Parathyroid adenoma (tissue), 2 donors: ENCODE results near the gene SATB1.
A peak's percentile ranks its signal among the peaks of the same experiment; 100 is the strongest.

ENCODE experiments used
- H2AFZ ChIP-seq: fragments of 300-600 bp; sonication (generic); one replicate; pipeline ENCODE4 v1.7.0; 2017; ENCODE audit warnings: antibody characterized with exemption, mild to moderate bottlenecking
- H3K27ac ChIP-seq: fragments of 300-600 bp; sonication (generic); one replicate; pipeline ENCODE4 v1.7.0; 2017
- H3K27me3 ChIP-seq: fragments of 300-600 bp; sonication (generic); one replicate; pipeline ENCODE4 v1.7.0; 2017; ENCODE audit warnings: low read length; ENCODE audit not compliant: control insufficient read depth, insufficient read depth
- H3K36me3 ChIP-seq: fragments of 300-600 bp; sonication (generic); one replicate; pipeline ENCODE4 v1.7.0; 2017; ENCODE audit warnings: low read length; ENCODE audit not compliant: control insufficient read depth, insufficient read depth
- H3K4me1 ChIP-seq: fragments of 300-600 bp; sonication (generic); one replicate; pipeline ENCODE4 v1.7.0; 2017; ENCODE audit warnings: control low read depth
- H3K4me2 ChIP-seq: fragments of 300-600 bp; sonication (generic); one replicate; pipeline ENCODE4 v1.7.0; 2017; ENCODE audit warnings: low read length
- H3K4me3 ChIP-seq: fragments of 300-600 bp; sonication (generic); one replicate; pipeline ENCODE4 v1.7.0; 2017; ENCODE audit warnings: low read depth, low read length
- H3K79me2 ChIP-seq: fragments of 300-600 bp; sonication (generic); one replicate; pipeline ENCODE4 v1.7.0; 2017; ENCODE audit warnings: control low read depth
- H3K9ac ChIP-seq: fragments of 300-600 bp; sonication (generic); one replicate; pipeline ENCODE4 v1.7.0; 2017; ENCODE audit warnings: mild to moderate bottlenecking
- H3K9me3 ChIP-seq: fragments of 300-600 bp; sonication (generic); one replicate; pipeline ENCODE4 v1.7.0; 2017; ENCODE audit warnings: low read length; ENCODE audit not compliant: control insufficient read depth
- TF ChIP-seq, protein P1 (sequence below): fragments of 300-600 bp; sonication (generic); IDR thresholded peaks from one replicate; pipeline ENCODE4 v1.7.0; 2017; ENCODE audit warnings: antibody characterized with exemption, mild to moderate bottlenecking
- donor health status: primary hyperparathyroidism.

The SATB1 gene

DNA sequence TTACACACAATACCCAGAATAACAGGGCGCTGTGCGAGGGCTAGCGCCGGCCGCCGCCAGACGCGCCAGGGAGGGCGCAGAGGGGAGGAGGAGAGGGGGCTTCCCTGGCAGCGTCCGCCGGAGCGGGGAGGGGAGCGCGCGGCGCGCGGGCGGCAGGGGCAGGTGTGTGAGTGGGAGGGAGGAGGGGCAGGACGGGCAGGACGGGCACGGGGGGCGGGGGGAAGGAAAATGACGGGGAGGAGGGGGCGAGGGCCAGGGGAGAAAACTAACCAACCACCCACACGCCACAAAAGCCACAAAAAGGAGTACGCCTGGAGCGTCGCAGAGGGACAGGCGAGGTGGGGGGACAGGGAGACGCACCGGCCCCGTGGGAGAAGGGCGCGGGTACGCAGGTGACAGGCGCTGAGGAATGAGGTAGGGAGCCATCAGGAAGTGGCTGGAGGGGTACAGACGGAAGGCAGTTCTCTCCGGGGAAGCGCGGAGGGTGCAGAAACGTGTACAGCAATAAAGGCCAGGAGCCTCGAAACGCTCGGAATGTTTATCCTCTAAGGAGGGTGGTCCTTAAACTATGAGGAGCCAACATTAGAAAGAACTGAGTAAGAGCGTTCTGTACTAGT, 610 bp upstream of the SATB1 start:
- Histone ChIP-seq H3K4me2 (peak overlapping the region; percentile 91), H3K27me3 (no peaks in the 10 kb centered on the region), H3K4me3 (peak overlapping the region; percentile 82), H3K27ac (peak overlapping the region; percentile 75), H3K79me2 (peaks cover 4% of the 10 kb centered on the region), H2AFZ (peak overlapping the region; percentile 92), H3K36me3 (no peaks in the 10 kb centered on the region), H3K9ac (no peak overlapping the region), H3K4me1 (peaks cover 7% of the 10 kb centered on the region), H3K9me3 (no peaks in the 10 kb centered on the region)
- TF ChIP-seq, protein P1, sequence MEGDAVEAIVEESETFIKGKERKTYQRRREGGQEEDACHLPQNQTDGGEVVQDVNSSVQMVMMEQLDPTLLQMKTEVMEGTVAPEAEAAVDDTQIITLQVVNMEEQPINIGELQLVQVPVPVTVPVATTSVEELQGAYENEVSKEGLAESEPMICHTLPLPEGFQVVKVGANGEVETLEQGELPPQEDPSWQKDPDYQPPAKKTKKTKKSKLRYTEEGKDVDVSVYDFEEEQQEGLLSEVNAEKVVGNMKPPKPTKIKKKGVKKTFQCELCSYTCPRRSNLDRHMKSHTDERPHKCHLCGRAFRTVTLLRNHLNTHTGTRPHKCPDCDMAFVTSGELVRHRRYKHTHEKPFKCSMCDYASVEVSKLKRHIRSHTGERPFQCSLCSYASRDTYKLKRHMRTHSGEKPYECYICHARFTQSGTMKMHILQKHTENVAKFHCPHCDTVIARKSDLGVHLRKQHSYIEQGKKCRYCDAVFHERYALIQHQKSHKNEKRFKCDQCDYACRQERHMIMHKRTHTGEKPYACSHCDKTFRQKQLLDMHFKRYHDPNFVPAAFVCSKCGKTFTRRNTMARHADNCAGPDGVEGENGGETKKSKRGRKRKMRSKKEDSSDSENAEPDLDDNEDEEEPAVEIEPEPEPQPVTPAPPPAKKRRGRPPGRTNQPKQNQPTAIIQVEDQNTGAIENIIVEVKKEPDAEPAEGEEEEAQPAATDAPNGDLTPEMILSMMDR = no peak

DNA sequence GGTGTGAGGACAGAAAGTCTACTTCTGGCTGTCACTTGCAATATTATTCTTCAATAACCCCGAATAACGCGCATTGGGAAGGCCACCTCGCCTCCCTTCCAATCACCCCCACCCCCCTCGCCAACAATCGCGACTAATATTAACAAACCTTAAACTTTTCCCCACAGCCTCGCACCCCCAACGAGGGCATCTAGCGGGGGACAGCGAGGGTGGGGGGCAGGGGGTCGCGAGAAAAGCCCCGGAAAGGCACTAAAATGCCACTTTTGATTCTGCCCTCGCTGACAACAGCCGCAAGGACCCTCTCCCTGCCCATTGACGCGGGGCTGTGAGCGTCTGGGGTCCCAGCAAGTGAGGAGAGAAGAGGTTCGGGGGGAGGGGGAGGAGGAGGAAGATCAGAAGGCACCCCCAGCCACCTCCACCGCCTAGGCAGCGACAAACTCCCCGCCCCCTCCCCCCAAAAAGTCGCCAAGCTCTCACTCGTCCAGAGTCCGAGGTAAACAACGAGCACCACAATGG, 868 bp downstream of the SATB1 start:
- Histone ChIP-seq H3K4me2 (peak overlapping the region; percentile 91), H3K79me2 (peaks cover 4% of the 10 kb centered on the region), H3K36me3 (no peaks in the 10 kb centered on the region), H3K27ac (peak overlapping the region; percentile 75), H2AFZ (peak overlapping the region; percentile 92), H3K9me3 (no peaks in the 10 kb centered on the region), H3K4me1 (peaks cover 7% of the 10 kb centered on the region), H3K27me3 (no peaks in the 10 kb centered on the region), H3K4me3 (peak overlapping the region; percentile 82), H3K9ac (peak overlapping the region; percentile 54)
- TF ChIP-seq, protein P1 = no peak

GRCh38 chr3:18423401-18424212, 1.5 kb downstream of the SATB1 start:
- peak overlapping the region; percentile 91 for H3K4me2 ChIP-seq
- H3K9me3 ChIP-seq = no peaks in the 10 kb centered on the region
- H3K4me1 ChIP-seq = peaks cover 7% of the 10 kb centered on the region
- H3K27ac ChIP-seq = peak overlapping the region; percentile 75
- H2AFZ ChIP-seq = peak overlapping the region; percentile 92
- peaks cover 4% of the 10 kb centered on the region for H3K79me2 ChIP-seq
- peak overlapping the region; percentile 54 for H3K9ac ChIP-seq
- no peaks in the 10 kb centered on the region for H3K27me3 ChIP-seq
- TF ChIP-seq, protein P1 = no peak
- H3K4me3 ChIP-seq = peak overlapping the region; percentile 82
- no peaks in the 10 kb centered on the region for H3K36me3 ChIP-seq

- peak overlapping the region; percentile 92 for H2AFZ ChIP-seq
- no peak overlapping the region for H3K9ac ChIP-seq
- peak overlapping the region; percentile 4 for H3K27ac ChIP-seq
- TF ChIP-seq, protein P1 = no peak
- peak overlapping the region; percentile 82 for H3K4me3 ChIP-seq
- H3K4me2 ChIP-seq = peak overlapping the region; percentile 91
- peaks cover 4% of the 10 kb centered on the region for H3K79me2 ChIP-seq
- no peaks in the 10 kb centered on the region for H3K36me3 ChIP-seq
- H3K9me3 ChIP-seq = no peaks in the 10 kb centered on the region
- no peaks in the 10 kb centered on the region for H3K27me3 ChIP-seq
- peaks cover 7% of the 10 kb centered on the region for H3K4me1 ChIP-seq
Measured at GRCh38 chr3:18422972-18423371, 2.2 kb downstream of the SATB1 start.
